GM18511 (cell line): Measurements from ENCODE around the gene ALDH3A1.
"Not testable (repeated sequence)": the region's sequence is repeated elsewhere in the genome, so short reads cannot be mapped to it uniquely, and the experiment has no call there.

ENCODE experiments used
- ATAC-seq: cut with Tn5 transposase; IDR thresholded peaks from one replicate; pipeline ENCODE4 v1.9.1; 2021; ENCODE audit warnings: mild to moderate bottlenecking, moderate library complexity; ENCODE audit not compliant: unreplicated experiment

The ALDH3A1 gene

DNA sequence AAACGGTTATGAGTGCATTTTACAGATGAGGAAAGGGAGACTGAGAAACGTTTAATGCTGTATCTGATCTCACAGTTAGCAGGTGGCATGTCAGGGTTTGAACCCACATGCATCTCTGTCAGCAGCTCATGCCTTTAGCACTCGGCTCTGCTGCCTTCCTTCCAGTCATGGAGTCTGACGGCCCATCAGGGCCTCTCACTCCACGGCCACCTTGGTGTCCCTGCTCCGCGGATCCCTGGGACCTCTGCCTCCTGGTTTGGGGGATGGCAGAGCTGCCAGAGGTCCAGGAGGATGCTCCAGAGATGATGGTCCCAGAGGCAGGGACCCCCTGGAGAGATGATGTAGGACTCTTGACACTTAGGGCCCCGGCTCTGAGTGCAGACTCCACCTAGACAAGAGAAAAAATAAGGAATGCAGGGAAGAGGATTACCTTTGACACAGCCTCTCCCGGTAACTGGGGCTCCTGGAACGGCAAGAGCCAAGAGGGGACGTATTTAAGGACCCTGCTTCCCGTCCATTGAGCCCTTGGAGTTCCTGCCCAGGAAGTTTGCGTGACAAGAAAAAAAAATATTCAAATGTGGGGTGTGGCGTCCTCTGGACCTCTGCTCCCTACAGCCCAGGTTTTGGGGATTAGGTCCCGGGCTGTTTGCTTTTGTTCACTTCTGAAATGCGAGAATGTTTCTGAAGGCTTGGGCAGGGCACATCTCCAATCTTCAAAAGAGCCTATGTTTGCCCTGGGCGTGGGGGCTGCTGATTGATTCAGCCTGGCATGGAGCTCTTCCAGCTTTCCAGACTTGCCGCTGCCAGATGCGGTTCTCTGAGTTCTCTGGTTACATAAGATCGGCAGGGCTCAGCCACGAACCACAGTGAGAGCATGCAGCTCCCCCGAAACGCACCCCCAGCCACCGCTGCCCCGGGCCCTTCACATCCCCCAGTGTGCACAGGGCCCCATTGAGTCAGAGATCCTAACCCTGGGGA lies at the start of gene ALDH3A1:
TSS of gene ALDH3A1 (minus strand) at position 470 of the 978 bp plus-strand sequence. CDS start 3,169 bp downstream, outside the sequence.
- ATAC-seq: no peak

DNA sequence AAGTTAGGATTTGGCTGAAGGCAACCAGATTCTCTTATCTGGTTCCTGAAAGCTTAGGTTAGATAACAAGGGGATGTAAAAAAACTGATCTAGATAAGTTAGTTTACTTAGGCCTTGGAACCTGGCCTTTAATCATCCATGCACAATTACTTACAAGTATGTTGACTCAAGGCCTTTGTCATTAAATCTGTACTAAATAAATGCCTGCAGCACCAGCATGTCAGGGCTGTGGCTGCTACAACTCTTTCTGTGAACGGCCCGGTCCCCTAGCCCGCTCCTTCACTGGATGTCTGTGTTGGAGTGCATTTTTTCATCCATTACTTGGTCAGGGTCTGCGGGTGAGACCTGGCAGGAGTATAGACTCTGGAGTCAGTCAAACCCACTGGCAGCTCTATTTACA lies 48.4 kb upstream of the ALDH3A1 start:
- no peak for ATAC-seq

DNA sequence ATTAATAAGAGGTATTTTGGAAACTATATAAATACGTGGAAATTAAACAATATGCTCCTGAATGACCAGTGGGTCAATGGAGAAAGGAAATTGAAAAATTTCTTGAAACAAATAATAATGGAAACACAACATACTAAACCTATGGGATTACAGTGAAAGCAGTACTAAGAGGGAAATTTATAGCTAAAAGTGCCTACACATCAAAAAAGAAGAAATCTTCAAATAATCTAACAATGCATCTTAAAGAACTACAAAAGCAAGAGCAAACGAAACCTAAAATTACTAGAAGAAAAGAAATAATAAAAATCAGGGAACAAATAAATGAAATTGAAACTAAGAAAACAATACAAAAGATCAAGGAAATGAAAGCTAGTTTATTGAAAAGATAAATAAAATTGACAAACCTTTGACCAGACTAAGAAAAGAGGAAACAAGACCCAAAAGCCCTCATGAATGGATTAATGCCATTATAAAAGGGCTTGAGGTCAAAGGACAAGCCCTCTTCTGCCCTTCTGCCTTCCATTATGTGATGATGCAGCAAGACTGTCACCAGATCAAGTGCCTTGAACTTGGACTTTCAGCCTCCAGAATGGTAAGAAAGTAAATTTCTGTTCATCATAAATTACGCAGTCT lies 43.9 kb upstream of the ALDH3A1 start:
- ATAC-seq: no peak

DNA sequence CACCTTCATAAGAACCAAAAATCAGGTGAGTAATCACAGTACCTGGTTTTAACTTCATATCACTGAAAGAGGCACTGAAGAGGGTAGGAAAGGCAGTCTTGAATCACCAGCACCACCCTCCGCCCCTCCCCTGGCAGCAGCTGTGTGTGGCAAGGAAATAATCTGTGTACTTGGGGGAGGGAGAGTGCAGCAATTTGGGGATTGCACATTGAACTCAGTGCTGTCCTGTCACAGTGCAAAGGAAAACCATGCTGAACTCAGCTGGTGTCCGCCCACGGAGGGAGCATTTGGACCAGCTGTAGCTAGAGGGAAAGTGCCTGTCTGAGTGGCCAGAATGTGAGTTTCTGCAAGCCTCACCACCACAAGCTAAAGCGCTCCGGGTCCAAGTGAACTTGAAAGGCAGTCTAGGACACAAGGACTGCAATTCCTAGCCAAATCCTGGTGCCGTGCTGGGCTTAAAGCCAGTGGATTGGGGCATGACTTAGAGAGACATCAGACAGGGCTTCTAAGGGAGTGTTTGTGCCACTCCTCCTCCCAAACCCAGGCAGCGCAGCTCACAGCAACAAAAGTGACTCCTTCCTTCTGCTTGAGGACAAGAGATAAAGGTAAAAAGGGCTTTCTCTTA lies 39.7 kb upstream of the ALDH3A1 start:
- ATAC-seq: no peak

DNA sequence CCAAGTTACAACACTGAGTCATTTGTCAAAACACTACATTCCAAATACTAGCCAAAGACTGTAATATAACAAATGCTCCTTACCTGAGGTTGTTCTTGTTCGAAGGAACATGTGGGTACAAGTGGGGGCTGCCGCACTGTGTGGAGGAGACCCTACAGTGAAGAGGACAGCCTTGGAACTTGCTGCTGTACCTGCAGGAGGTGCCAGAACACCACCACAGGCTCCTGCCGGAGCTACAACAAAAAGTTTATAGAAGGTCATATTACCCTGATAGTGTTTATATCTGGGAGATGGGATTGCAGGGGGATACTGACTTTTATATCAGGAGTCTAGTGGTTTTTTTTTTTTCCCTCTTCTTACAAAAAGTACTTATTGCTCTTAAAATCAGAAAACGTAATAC lies 37.8 kb upstream of the ALDH3A1 start:
- ATAC-seq: no peak

DNA sequence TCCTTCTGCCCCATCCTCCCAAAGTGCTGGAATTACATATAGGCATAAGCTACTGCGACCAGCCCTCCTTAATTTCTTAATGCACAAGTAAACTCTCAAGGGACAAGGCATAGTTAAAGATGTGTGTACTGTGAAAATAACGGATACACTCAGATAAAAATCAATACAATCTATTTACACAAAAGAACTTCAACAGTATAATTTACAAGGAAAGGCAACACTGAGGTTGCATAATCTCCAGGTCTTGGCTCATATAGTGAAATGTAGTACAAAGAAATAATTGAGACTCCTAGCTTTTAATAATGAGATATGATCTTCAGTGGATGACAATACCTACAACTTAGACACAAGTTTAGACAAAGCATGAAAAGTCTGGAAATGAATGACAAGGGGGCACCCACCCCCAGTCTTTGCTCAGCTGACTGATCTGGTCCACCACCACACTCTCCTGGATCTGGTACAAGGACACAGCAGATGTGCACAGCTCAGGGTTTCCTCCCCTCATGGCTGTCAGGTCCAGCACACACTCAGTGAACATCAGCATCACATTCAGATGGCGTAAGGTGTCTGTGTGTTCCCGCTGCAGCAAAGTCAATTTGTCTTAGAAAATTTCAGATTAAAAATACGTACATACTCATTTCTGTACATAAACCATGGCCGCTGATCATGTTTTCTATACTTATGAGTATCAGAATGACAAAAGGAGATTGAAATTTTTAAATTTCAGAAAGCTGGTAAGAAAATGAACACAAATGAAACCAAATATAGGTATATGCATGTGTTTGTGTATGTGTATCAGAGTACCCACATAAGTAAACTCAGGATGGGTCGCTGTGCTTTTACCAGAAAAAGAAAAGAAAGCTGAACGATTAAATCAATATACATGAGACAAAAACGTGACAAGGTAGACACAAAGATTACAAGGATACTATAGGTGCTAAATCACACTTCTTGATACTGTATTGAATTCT lies 33.7 kb upstream of the ALDH3A1 start:
- ATAC-seq: no peak

DNA sequence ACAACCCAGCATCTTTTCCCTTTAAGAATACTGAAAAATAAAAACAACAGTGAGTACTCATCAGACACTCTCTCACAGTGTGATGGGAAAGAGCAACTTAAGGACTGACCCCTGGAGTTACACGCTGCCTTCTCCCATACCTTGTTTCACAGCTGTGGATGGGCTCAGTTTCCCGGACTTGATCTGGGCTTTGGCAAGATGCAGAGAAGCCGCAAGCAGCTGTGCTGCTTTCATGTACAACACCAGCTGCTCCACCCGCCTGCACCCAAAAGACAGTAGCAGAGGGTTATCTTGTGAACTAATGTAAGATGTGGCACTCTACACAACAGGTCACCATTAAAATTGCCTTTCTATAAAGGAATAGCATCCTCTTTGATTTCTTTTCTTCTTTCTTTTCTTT lies 32.7 kb upstream of the ALDH3A1 start:
- no peak for ATAC-seq

DNA sequence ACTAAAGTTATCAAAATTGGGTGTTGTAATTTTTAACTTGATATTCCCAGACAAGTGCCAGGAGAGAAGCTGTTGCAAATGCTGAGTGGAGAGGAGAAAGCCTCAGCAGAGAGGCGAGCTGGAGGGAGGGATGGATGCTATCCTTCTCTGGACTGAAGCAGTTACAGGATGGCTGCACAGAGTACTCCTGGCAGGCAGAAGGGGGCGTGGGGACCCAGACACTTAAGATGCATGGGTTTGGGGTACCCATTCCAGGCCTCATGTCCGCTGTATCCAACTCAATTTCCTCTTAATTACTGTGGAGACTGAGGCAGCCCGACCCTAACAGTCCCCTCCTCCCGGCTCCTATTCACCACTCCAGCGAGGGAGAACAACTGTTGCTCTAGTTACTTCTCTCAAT lies 25.4 kb upstream of the ALDH3A1 start:
- no peak for ATAC-seq

DNA sequence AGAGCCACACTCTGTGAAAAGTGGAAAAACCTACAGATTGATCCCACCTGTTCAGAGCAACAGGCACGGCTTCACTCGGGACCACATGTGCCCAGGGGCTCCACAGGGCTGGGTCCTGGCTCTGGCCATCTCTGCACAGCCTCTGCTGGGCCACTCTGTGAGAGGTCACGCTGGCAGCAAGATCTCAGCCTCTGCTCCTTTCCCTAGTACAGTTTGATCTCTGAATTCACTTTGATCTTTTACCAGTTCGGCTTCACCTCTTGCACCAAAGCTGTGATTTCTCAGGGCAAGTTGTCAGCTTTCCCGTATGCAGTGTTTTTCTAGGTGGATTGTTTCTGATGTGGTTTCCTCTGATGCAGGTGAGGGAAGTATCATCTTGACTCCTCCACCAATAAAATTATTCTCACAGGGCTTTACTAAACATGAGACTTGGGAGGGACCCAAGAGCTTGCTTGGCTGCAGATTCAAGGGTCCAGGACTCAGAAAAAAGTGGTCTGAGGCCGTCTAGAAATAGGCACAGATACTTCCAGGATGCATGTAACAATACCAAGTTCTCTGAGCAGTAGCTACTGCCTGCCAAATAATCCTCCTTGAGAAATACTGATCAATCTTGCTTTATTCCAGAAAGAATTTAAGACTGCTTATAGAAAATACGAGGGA lies 24.0 kb upstream of the ALDH3A1 start:
- no peak for ATAC-seq

DNA sequence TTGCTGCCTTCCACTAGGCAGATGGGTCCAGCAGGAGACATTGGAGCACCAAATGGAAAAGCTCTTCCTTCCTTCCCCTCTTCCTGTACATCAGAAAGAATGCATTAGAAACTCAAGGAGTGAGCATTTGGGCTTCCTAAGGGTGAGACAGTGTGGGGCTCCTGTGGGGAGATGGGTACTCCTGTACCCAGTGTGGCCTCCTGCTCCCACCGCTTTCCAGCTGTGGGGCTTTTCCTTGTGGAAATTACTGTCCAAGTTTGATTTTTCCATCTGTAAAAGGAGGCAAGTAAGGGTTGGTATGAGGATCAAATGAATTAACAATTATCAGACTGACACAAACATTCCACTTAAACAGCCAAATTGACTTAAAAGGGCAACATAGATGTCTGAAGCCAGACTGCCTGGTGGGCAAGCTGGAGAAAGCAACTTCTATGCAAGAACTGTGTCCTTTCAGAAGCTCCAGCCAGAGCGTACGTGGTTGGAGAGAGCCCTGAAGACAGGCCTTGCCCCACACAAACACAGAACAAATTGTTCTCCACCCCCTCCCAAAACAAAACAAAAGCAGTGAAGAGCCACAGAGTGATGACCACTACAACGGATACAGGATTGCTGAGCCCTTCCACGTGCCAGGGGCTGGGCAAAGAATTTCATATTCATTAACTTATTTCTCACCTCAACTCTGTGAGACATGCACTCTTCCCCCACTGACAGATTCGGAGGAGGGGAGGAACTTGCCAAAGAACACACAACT lies 23.1 kb upstream of the ALDH3A1 start:
- ATAC-seq: no peak

DNA sequence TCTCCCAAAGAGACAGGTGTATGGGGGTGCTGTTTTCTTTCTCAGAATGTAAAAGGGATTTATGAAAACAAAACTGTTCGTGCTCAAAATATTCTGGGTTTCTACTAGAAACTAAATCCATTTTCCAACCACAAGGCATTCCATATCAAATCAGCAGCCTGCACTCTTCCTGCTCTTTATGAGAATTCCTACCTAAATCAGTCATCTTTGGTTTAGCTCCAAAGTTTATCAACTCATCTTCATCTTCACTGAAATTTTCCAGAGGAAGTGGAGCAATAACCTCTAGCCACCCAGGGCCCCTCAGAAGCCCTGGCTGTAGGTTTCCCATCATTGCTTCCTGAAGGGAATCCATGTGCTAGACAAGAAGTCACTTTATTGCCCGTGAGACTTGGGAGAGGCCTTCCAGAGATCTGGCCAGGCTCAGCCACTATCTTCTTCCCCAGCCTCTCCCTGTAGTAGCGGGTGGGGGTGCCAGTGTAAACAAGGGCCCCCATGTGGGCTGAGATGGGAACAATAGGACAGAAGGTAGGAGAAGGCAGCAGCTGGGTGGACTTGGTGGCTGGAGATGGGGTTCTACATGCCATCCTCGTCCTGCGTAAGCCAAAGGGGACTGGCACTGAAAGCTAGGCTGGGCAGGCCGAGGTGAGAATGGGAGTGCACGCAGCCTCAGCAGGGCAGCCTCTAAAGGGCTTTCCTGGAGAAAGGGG lies 22.0 kb upstream of the ALDH3A1 start:
- ATAC-seq: no peak

DNA sequence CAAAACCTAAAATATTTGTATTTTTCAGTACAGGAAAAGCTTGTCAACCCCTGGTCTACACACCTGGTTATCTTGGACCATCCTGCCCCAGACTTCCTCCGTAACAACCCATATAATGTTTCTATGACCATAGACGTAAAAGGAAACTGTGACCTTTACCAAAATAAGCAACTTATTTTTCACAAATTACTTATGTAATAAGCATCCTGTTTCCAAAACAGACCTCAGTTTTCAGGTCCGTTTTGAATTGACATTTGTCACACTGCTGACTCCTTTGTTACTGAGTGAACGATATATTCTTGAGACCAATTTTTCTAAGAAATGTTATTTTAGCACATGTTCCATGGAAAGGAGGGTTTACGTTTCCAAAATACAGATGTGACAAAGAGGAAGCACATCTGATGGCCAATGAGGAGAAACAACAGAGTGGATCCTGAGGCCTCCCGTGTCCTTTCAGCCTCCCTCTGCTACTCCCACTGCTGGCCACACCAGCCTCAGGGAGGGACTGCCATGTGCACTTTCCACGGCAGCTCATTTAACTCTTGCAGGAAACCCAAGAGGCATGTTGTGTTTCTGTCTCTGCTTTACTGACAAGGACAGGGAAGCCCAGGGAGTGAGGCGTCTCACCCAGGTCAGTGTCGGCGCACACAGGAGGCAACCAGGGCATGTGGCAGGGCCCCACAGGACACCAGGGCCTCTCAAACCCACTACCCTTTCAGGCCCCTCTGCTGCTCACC lies 20.1 kb upstream of the ALDH3A1 start:
- ATAC-seq: no peak

DNA sequence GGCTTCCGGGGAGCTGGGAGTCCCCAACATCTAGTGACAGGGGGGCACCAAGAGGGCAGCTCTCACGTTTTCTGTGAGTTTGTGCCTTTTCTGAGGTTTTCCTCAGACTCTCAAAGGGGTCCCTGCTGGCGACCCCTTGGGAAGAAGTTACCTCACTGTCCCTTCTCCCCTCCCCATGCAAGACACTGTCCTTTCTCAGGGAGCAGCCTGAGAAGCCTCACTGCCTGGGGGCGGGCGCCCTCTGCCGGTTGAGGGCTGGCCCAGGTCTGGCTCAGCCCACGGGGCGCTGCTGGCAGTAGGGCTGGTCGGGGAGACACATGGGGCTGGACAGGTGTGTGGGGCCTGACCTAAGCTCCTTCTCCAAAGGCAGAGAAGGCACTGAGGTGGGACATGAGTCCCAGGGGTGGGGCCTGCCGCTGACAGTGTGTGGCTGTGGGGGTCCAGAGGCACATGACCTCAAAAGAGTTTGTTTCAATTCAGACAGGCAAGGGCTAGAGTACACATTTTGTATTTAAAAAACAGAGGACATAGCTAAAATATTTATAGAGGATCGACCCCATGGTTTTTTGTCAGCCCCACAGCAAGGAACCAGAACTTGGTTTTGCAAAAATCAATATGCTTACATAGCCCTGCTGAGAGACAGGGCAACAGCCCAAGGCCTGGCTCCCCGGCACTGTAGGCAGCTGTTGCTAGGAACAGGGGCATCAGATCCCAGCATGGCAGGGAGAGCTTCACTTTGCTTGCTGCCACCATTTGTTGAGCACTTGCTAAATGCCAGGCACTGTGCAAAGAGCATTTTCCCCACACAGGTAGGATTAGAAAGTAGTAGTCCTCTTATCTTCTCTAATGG lies 18.5 kb upstream of the ALDH3A1 start:
- no peak for ATAC-seq

DNA sequence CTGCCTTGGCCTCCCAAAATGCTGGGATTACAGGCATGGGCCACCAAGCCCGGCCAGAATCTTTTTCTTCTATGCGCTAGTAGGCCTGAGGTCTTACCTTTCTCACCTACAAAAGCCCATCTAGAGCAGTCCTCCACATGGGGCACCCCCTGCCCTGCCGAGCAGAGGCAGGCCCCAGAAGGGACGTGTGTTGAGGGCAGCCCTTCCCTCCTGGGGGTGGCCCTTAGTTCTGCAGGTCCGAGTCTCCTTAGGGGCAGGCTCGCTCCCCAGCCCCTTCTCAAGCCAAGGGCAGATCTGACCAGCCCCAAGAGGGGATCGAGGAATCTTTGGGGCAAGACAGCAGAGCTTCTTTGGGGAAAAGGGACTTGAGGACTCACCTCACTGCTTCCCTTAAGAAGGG lies 17.9 kb upstream of the ALDH3A1 start:
- no peak for ATAC-seq

DNA sequence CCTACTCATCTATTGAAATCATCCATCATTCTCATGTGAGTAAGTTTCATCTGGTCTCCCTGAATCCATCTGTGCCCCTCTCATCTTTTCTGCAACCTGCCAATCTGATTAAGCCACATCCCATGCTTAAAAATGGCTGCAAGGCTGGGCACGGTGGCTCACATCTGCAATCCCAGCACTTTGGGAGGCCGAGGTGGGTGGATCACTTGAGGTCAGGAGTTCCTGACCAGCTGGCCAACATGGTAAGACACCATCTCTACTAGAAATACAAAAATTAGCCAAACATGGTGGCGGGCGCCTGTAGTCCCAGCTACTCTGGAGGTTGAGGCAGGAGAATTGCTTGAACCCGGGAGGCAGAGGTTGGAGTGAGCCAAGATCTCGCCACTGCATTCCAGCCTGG lies 15.9 kb upstream of the ALDH3A1 start:
- not testable (repeated sequence) for ATAC-seq

DNA sequence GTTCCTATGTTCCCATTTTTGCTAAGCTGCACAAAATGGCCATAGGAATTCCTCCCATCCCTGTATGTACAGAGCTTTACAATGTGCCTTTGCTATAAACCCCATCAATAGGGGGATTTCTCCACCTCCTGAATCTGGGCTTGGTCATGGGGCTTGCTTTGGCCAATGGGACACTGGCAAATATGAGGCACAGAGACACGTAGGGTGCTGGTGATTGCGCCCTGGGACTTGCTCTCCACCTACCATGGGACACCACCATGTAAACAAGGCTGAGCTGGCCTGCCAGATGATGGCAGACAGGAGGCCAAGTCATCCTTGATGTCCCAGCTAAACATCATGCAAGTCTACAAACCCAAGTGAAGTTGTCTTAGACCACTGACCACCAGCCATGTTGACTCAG lies 15.3 kb upstream of the ALDH3A1 start:
- ATAC-seq: no peak

DNA sequence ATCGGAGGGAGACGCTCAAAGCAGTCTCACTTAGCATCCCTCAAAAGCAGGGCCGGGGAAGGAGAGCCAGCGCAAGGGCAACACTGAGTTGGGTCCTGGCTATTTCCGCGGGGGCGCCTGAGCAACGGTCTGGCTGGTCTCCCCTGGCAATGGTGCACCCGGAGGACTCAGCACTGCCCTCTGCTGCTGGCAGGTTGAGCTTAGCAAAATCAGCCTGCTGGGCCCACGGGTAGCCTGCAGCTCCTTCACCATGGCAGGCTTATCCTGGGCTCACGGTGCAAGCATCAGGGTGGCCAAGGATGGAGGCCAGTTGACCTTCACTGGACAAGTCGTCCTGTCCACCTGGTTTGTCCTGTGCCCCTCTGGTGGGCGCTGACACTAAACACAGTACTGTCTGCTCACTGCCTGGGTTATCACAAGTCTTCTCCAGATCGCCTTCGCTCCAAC lies 14.4 kb upstream of the ALDH3A1 start:
- ATAC-seq: no peak
